ENCODE data around the gene TYRO3.

Gene TYRO3

DNA sequence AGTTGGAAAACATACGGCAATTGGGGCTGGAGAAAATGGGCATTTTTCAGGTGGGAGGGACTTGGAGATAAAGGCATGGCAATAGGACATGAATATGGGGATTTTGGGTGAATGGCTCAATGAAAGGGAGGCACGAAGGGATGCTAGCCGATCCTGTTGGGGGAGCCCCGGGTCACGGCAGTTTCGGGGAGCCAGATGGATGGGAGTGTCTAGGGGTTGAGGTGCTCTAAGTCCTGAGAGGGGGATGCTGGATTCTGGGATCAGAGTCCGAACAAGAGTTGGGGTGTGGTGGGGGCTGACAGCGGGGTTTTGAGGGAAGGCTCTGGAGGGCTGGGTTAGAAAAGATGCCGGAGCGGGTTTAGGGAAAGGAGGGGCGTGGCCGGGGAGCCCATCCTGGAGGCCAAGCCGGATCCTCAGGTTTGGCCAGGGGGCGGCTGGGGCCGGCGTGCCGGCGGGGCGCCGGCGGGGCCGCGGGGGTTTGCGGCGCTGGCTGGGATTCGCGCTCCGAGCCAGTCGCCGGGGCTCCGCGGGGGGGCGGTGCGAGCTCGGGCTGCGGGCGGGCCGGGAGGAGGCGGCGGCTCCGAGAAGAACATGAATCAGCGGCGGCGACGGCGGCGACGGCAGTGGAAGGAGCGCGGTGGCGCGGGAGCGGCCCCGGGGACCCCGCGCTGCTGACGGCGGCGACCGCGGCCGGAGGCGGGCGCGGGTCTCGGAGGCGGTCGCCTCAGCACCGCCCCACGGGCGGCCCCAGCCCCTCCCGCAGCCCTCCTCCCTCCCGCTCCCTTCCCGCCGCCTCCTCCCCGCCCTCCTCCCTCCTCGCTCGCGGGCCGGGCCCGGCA lies at the start of gene TYRO3:
Gene TYRO3 (plus strand): TSS at position 813 of the 839 bp plus-strand sequence. CDS start 46 bp downstream, outside the sequence.
- DNase-seq (ENCODE audit: low spot score): peak; percentile 78

DNA sequence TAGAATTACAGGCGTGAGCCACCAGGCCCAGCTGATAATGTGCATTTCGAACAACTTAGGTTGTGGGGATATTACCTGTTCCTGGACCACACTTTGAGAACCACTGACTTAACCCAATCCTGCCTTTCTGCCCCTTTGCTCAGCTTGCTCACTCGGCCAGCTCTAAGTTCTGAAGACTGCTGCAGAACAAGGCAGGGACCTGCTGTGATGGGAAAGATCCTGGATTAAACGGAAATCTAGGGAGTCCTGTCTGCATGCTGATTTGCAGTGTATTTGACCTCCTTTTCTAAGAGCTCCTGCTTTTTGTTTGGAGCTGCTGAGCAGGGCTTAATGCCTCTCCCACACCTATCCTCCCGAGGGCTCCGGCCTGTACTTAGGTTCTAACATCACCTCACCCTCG lies 48.3 kb upstream of the TYRO3 start:
- no peak for DNase-seq (ENCODE audit: low spot score)

DNA sequence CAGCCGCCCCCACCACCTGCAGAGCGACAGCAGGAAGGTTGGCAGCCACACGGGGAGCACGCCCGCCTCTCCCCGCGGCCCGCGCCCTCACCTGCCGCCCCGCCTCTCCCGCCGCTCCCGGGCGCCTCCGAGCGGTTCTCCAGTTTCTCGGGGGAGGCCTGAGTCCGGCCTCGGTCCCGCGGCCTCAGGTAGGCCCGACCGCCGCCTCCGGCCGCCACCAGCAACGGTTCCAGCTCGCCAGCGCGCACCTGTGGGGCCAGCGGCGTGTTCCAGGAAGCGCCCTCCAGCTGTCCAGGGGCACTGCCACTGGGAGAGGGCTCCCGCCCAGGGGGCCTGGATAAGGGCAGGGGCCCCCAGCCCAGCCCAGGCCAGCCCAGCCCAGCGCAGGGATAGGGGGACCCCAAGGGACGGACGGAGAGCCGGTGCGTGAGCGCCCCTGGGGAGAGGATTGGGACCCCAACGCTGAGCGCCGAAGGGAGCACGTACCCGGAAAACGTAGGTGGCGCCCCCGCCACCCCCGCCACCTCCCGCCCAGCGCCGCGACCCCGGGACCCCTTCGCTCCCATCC lies 47.6 kb upstream of the TYRO3 start:
- no peak for DNase-seq (ENCODE audit: low spot score)

DNA sequence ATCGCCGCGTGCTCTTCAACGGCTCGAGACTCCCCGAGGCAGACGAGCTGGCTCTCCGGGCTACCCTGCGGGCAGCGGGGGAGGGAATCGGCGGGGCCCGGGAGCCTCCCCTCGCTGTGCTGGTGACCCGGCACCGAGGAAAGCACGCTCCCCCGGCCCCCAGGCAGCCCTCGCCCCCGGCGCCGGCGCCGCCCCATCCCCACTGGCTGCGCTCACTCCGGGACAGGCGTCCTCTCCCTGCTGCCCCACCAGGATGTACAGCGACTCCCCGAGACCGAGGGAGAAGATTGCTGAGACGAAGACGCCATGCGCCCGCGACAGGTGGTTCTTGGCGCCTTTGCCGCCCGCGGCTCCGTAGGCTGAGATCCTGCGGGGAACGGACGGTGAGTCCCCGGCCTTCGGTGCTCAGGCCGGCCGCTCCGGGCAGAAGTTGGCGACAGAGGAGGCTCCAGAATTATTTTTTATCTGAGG lies 47.1 kb upstream of the TYRO3 start:
- no peak for DNase-seq (ENCODE audit: low spot score)

DNA sequence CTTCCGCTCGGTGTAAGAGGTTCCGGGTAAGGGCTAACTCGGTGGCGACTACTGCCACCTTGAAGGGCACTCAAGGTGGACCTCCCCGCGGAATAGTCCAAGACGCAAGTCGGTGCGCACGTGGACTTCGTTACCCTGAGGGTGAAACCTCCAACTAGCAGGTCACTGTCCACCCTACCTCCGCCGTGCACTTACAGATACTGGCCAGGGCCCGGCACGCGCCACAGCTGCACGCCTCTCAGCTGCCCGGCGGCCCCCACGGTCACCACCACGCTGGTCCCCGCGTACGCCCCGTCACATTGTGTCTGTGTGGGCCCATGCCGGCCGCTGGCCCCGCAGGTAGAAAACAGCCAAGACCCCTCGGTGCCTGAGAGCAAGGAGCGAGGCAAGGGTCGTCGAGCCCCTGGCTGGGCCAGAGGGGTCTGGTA lies 46.5 kb upstream of the TYRO3 start:
- DNase-seq (ENCODE audit: low spot score): no peak

DNA sequence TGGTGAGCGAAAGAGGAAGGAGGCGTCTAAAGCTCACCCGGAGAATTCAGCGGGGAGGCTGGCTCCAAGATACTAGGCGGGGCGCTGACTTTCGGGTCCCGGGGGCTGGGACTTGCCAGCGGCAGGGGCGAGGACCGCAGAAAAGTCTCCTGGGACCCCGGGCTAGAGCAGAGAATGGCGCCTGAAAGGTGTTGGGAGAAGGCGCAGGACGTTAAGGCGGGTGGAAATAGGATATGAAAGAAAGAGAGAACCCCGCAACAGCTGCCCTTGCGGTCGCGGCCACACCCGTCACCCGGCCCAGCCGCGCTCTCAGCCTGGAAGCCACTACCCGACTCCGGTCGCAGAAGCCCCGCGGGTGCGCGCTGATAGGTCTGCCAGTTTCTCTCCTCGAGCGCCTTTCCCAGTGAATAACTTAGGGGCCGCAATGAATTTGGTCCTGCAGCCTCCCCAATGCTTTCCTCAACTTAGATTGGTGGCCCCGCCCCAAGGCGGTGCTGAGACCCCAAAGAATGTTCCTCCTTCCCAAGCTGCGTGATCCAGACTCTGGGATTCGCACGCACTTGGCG lies 46.0 kb upstream of the TYRO3 start:
- peak; percentile 35 for DNase-seq (ENCODE audit: low spot score)

DNA sequence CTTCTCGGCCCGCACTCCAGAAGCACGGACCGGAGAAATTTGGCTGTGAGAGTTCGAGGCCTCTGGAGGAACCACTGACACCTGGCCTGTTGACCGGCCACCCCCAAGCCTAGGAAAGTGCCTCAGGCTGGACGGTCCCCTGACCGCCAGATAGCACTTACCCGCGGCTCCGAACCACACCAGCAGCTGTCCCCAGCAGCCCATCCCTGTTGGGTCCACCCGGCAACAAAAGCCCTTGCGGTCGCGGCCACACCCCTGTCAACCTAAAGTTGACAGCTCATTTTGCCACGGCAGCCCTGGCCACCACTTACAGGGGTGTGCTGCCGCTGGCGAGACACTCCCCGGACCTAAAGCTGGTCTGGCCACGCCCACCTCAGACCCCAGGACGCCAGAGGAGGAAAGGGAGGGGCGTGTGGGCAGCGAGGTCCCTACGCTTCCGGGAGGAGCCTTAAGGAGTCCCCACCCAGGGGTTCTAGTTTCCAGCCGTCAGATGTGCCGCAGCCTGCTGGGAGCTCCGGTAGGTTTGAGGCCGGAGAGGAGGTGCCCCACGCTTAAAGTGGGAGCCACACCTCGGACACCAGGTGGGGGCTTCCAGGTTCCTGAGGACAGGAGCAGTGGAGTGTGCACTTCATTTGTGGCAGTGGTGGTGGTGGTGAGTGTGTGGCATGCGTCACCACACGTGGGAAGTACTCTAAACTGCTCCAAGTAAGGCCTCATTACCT lies 45.3 kb upstream of the TYRO3 start, which contains the start of gene LTK:
Gene LTK (minus strand): TSS at position 322 of the 722 bp plus-strand sequence. CDS start 118 bp downstream, at position 204.
- no peak for DNase-seq (ENCODE audit: low spot score)

DNA sequence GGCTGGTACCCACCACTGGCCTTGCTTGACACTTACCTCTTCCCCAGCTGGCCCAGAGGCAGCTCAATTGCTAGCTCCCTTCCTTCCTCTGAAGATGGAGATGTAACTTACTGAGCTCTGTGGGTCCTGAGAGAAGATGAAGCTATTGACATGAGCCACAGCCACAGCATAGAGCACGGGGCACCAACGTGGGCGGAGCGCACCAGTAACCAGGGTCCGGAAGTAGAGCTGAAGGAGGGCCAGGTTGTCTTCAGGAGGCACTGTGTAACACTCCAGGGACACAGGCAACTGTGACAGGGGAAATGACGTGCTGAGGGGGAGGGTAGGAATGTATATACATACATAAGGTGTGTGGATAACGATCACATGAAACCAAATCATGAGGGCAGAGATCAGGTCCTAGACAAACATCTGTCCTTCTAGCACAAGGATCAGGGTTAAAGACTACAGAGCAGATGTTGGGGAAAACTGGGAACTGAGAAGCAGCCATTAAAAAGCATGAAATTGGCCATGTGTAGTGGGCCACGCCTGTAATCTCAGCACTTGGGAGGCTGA lies 41.0 kb upstream of the TYRO3 start:
- no peak for DNase-seq (ENCODE audit: low spot score)

DNA sequence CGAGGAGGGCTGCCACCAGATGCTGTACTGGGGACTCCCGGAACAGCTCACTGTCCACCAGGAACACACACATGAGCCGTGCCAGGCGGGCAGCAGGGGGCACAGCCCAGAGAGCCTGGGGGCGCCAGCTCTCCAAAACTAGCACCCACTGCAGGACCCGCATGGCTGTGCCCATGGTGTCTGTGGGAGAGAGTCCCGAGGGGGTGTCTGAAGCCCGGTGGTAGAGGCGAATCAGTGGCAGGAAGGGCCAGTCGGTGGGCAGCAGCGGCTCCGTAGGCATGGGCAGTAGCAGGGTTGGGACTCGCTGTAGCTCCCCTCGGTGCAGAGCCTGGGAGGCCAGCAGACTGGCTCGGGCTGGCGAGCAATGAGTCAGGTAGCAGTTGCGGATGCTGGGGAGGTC lies 38.4 kb upstream of the TYRO3 start:
- no peak for DNase-seq (ENCODE audit: low spot score)

DNA sequence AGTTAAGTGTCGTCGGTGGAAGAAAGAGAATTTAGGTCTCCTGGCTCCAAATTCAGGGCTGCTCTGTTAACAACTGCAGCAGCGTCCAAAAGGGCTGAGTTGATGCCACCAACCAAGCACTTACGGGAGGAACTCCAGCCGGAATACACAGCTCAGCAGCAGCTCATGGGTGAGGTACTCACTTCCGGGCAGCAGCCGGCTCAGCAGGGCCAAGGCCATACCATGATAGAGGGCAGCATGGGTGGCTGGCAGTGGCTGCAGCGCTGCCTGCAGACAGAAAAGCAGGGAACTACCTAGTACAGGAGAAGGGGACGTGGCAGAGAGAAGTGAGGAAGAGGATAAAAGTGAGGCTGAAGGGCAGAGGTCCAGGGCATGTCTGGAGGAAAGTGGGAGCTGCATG lies 37.4 kb upstream of the TYRO3 start:
- DNase-seq (ENCODE audit: low spot score): no peak

DNA sequence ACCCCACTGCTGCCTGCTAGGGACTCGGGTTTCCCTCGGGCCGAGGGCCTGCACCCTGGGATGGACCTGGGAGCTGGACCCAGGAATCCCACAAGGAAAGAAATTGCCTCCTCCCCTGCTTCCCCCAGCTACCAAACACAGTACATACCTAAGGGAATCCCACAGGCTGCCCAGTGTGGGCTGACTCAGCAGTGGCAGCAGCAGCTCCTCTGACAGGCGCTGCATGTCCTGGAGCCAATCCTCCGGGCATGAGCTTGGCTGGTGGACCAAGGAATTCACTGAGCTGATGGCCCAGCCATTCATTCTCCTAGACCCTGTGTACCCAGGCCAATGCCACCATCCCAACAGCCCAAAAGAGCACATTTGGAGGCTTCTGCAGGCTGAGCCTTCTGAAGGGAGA lies 35.9 kb upstream of the TYRO3 start:
- DNase-seq (ENCODE audit: low spot score): no peak

DNA sequence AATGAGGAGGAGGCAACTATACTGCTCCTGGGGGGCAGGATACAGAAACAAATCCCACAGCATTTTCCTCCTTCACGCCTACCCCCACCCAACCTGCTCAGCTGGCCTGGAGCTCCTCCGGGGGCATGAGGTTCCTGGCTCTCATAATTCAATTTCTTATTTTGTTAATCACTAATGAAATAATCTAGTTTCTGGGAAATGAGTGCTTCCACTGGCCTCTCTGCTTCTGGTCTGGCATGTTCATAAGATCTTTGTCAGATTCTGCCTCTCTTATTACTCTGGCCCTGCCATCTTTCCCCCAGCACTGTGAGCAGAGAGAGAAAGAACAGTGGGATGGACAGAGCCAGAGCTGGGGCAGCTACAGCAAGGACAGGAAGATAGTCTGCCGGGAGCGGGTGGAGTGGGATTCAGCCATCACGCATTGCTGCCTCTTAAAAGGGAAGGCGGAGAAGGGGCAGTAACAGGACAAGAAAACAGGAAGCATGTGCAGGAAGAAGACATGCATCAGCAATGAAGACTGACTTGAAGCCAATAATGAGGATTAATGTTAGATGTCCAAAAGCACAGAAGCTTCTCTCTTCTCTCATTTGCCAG lies 28.6 kb upstream of the TYRO3 start:
- no peak for DNase-seq (ENCODE audit: low spot score)

DNA sequence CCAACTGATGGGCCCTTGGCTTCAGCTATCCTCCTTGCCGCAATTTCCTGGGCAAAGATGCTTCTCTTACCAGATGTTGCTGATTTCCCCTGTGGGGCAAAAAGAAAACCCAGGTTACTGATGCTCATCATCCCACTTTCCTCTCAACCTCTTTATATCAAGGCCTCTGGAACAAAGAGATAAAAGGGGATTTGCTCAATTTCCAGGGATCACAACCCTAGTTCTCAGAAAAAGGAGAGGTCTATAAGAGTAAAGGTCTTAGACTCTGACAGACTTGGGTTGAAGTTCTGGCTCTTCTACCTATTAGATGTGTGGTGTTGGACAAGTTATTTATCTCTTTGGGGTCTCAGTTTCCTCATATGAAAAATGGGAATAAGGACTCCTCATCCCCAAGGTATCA lies 23.5 kb upstream of the TYRO3 start:
- no peak for DNase-seq (ENCODE audit: low spot score)

DNA sequence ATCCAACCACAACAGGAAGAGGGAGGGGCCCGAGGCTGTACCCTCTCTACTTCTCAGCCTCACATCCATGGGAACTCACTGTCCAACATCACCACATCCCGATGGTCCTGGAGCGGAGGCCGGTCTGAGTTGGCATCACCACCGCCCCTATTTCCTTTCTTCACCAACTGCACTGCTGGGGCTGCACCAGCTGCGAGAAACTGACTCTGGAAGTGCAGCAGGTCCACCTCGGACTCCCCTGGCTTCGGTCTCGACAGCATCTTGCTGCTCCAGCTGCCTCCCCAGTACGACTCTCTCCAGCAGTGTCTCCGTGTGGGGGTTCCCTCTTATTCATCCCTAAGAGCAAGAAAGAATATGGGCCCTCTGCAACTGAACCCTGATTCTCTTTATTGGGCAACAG lies 22.1 kb upstream of the TYRO3 start:
- DNase-seq (ENCODE audit: low spot score): no peak

DNA sequence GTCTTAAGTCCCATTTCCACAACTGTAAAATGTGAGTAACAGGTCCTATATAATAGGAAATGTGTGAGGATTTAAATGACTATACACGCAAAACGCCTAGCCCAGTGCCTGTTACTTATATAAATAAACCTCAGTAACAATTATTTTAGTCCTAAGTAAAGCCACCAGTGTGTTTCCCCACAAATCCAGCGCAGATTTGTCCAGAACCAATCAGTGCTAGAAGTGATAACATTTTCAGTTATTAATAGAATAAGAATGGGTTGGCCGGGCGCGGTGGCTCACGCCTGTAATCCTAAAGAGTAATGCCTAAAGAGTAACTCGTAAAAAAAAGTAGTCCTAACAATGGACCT lies 15.5 kb upstream of the TYRO3 start:
- no peak for DNase-seq (ENCODE audit: low spot score)

DNA sequence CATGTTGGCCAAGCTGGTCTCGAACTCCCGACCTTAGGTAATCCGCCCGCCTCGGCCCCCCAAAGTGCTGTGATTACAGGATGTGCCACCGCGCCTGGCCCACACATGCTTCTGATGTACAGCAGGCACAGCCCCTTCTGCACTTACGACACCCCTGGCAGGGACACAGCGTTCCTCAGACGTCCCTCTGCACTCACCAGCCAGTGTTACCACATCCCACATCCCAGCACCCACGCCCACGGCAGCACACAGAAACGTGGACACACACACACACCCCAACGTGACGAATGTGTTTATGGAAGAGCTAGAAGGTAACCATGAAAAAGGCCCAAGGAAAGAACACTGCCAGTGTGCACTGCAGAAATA lies 14.4 kb upstream of the TYRO3 start:
- peak; percentile 70 for DNase-seq (ENCODE audit: low spot score)

DNA sequence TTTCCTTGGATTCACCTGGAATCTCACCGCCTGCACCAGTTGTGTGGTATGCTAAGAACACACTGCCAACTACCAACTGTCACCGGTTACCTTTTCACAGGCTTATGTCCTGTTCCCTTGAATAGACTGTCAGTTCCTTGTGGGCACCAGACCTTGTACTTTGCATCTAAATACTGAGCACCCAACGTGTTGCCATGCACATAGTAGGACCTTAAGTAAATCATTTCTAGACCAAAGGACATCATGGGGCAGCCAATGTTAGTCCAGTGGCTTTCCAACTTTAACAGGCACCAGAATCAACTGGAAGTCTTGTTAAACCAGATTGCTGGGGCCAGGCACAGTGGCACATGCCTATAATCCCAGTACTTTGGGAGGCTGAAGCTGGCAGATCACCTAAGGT lies 13.8 kb upstream of the TYRO3 start:
- DNase-seq (ENCODE audit: low spot score): no peak

DNA sequence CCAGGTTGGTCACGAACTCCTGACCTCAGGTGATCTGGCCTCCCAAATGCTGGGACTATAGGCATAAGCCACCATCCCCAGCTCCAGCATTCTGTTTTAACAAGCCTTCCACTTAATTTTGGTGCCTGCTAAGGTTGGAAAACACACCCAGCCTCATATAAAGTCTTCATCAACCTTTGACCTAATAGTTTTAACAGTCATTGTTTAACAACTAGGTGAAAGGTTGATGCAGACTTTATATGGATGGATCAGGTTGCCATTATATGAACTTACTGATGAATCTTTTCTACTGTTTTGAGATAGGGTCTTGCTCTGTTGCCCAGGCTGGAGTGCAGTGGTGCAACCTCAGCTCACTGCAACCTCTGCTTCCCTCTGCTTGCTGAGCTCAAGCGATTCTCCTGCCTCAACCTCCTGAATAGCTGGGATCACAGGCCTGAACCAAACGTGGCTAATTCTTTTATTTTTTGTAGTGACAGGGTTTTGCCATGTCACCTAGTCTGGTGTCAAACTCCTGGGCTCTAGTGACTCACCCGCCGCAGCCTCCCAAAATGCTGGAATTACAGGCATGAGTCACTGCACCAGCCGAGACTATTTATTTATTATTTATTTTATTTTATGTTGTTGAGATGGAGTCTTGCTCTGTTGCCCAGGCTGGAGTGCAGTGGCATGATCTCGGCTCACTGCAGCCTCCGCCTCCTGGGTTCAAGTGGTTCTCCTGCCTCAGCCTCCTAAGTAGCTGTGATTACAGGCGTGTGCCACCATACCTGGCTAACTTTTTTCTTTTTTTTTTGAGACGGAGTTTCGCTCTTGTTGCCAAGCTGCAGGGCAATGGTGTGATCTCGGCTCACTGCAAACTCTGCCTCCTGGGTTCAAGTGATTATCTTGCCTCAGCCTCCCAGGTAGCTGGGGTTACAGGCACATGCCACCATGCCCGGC lies 11.9 kb upstream of the TYRO3 start:
- DNase-seq (ENCODE audit: low spot score): peak; percentile 48

DNA sequence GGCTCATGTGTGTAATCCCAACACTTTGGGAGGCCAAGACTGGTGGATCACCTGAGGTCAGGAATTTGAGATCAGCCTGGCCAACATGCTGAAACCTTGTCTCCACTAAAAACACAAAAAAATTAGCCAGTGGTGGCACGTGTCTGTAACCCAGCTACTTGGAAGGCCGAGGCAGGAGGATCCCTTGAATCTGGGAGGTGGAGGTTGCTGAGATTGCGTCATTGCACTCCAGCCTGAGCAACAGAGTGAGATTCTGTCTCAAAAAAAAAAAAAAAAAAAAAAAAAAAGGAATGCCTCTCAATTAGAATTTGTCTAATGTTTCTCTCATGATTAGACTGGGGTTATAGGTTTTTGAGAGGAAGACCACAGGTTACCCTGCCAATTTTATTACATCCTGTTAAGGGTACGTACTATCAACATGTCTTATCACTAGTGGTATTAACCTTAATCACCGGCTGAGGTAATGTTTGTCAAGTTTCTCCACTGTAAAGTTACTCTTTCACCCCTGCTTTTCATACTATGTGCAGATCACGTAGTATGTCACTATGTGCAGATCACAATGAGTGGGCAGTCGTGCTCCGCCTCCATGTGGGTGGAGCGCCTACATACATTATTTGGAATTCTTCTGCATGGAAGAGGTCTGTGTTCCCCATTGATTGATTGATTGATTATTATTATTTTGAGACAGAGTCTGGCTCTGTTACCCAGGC lies 8.8 kb upstream of the TYRO3 start:
- DNase-seq (ENCODE audit: low spot score): no peak

DNA sequence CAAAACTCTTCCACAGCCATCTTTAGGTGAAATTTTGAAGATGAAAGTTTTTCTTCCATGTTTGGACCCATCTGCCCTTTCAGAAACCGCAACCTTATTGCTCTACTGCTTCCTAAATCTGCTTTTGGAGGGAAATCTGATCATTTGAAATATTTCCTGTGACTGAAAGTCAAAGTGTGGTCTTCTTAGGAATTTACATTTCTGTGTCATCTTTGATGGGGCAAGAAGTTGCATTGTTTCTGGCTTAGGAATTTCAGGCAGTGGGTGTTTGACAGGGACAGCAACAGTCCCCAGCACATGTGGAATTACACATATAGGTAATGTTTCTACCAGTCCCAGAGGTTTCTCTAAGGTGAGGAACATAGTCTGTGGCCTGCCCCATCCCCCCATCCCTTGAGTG lies 5.3 kb upstream of the TYRO3 start:
- DNase-seq (ENCODE audit: low spot score): no peak

All from AG08395 (cell line).